Ascending aorta (tissue), 2 donors: ENCODE measurements around the gene SHH. TPM values are rescaled to one million over a fixed set of nuclear protein-coding genes. Genes with fewer than 3 reads are reported as not detected.

Source experiments
- DNase-seq, 2 donors: peaks; one replicate each; pipeline ENCODE4 v3.0.0-alpha.2; 2019; ENCODE audit warnings: low spot score in 2 of 2
- H3K27ac ChIP-seq, 2 donors: fragments of 200-600 bp; sonication (generic); one replicate each; pipeline ENCODE4 v1.5.1; 2016 to 2017; ENCODE audit warnings: mild to moderate bottlenecking in 1 of 2
- H3K27me3 ChIP-seq: fragments of 200-600 bp; sonication (generic); one replicate; pipeline ENCODE4 v1.5.1; 2017
- H3K36me3 ChIP-seq, 2 donors: fragments of 200-600 bp; sonication (generic); one replicate each; pipeline ENCODE4 v1.5.1; 2016
- H3K4me1 ChIP-seq, 2 donors: fragments of 200-600 bp; sonication (generic); one replicate each; pipeline ENCODE4 v1.5.1; 2016 to 2017; ENCODE audit warnings: mild to moderate bottlenecking in 1 of 2
- H3K4me3 ChIP-seq, 2 donors: fragments of 200-600 bp; sonication (generic); one replicate each; pipeline ENCODE4 v1.5.1; 2016 to 2017; ENCODE audit warnings: mild to moderate bottlenecking in 1 of 2
- H3K9me3 ChIP-seq, 2 donors: fragments of 200-600 bp; sonication (generic); one replicate each; pipeline ENCODE4 v1.5.1; 2016
- intact Hi-C: fragments of 100-400 bp; cut with DNase I; formaldehyde crosslinking; loops from one replicate; pipeline ENCODE4 v1.15.1; 2023
- total RNA-seq: library from RNA; depleted of rRNA; stranded (reverse); fragments of >200 nt; gene quantifications from one replicate; pipeline ENCODE4 v1.1.0, GENCODE V29; 2016
- TF ChIP-seq, protein P1 (sequence below), 3 experiments: fragments of 200-600 bp in 2 of 3; fragments of 450-650 bp in 1 of 3; sonication (generic) in 2 of 3; IDR thresholded peaks; one replicate each; pipeline ENCODE4 v1.5.1; 2016 to 2019; ENCODE audit warnings: antibody characterized with exemption in 3 of 3, mild to moderate bottlenecking in 1 of 3, moderate library complexity in 1 of 3

Gene SHH
- total RNA-seq, 1 donor from 2014 or later = 0.11 TPM

GRCh38 chr7:155789001-155789725 lies 23.1 kb downstream of the SHH start:
- Histone ChIP-seq H3K4me1 (peaks cover 0 to 3% of the 10 kb centered on the region in 2 donors), H3K9me3 (no peaks in the 10 kb centered on the region), H3K27ac (no peak overlapping the region), H3K36me3 (peaks cover 1 to 2% of the 10 kb centered on the region in 2 donors), H3K27me3 (no peaks in the 10 kb centered on the region), H3K4me3 (no peak overlapping the region)
- DNase-seq = no peak
- TF ChIP-seq, protein P1, sequence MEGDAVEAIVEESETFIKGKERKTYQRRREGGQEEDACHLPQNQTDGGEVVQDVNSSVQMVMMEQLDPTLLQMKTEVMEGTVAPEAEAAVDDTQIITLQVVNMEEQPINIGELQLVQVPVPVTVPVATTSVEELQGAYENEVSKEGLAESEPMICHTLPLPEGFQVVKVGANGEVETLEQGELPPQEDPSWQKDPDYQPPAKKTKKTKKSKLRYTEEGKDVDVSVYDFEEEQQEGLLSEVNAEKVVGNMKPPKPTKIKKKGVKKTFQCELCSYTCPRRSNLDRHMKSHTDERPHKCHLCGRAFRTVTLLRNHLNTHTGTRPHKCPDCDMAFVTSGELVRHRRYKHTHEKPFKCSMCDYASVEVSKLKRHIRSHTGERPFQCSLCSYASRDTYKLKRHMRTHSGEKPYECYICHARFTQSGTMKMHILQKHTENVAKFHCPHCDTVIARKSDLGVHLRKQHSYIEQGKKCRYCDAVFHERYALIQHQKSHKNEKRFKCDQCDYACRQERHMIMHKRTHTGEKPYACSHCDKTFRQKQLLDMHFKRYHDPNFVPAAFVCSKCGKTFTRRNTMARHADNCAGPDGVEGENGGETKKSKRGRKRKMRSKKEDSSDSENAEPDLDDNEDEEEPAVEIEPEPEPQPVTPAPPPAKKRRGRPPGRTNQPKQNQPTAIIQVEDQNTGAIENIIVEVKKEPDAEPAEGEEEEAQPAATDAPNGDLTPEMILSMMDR (IDR thresholded peaks at IDR 0.05) = no peak
- intact Hi-C loops = no loop called here

GRCh38 chr7:155788616-155789000 lies 23.7 kb downstream of the SHH start:
- Histone ChIP-seq H3K27me3 (no peaks in the 10 kb centered on the region), H3K36me3 (peaks cover 3 to 6% of the 10 kb centered on the region in 2 donors), H3K4me3 (no peak overlapping the region), H3K4me1 (peaks cover 0 to 3% of the 10 kb centered on the region in 2 donors), H3K9me3 (no peaks in the 10 kb centered on the region), H3K27ac (no peak overlapping the region)
- TF ChIP-seq, protein P1 (IDR thresholded peaks at IDR 0.05) = no peak
- DNase-seq = no peak
- intact Hi-C loops = no loop called here

GRCh38 chr7:155787171-155787851 lies 25.0 kb downstream of the SHH start:
- peaks cover 0 to 3% of the 10 kb centered on the region in 2 donors for H3K4me1 ChIP-seq
- H3K9me3 ChIP-seq = no peaks in the 10 kb centered on the region
- H3K36me3 ChIP-seq = peaks cover 8 to 15% of the 10 kb centered on the region in 2 donors
- no peak overlapping the region for H3K27ac ChIP-seq
- DNase-seq = no peak
- no peaks in the 10 kb centered on the region for H3K27me3 ChIP-seq
- H3K4me3 ChIP-seq = peak overlapping the region; percentile 31 to 39
- intact Hi-C loops = no loop called here
- TF ChIP-seq, protein P1 (IDR thresholded peaks at IDR 0.05) = no peak

DNA sequence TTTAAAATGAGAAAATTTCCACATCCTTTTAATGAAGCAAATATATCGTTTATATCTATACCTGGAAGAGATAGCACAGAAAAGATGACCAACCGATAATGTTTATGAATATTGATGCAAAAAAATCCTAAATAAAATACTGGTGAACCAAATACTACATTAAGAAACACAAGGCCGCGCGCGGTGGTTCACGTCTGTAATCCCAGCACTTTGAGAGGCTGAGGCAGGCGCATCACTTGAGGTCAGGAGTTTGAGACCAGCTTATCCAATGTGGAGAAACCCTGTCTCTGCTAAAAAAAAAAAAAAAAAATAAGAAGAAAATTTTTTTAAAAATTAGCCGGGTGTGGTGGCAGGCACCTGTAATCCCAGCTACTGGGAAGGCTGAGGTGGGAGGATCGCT lies 25.8 kb downstream of the SHH start:
- Histone ChIP-seq H3K27me3 (no peaks in the 10 kb centered on the region), H3K27ac (no peak overlapping the region), H3K36me3 (peaks cover 10 to 23% of the 10 kb centered on the region in 2 donors), H3K4me1 (peaks cover 0 to 3% of the 10 kb centered on the region in 2 donors), H3K4me3 (no peak overlapping the region), H3K9me3 (no peaks in the 10 kb centered on the region)
- intact Hi-C loops = no loop called here
- DNase-seq = no peak
- TF ChIP-seq, protein P1 (IDR thresholded peaks at IDR 0.05) = no peak

- no peak overlapping the region for H3K4me3 ChIP-seq
- DNase-seq = no peak
Observed at GRCh38 chr7:155785536-155785935, 26.7 kb downstream of the SHH start.

More at GRCh38 chr7:155785536-155785935, 26.7 kb downstream of the SHH start:
- H3K27me3 ChIP-seq = no peaks in the 10 kb centered on the region
- no peaks in the 10 kb centered on the region for H3K9me3 ChIP-seq
- TF ChIP-seq, protein P1 (IDR thresholded peaks at IDR 0.05) = no peak
- peaks cover 10 to 32% of the 10 kb centered on the region in 2 donors for H3K36me3 ChIP-seq
- H3K27ac ChIP-seq = no peak overlapping the region
- peaks cover 0 to 3% of the 10 kb centered on the region in 2 donors for H3K4me1 ChIP-seq
- intact Hi-C loops = no loop called here
